AG04450 (cell line): ENCODE results near the gene CLN6. TPM values are rescaled to one million over a fixed set of nuclear protein-coding genes. Genes with fewer than 3 reads are reported as not detected.

Experiments
- CTCF ChIA-PET: fragments of 300-600, 350-600 bp; formaldehyde crosslinking; extraction: SDS; loops from one replicate; lab custom pipeline; 2022; ENCODE audit warnings: antibody characterized with exemption, inconsistent platforms; lab: Charles Lee
- POLR2A ChIA-PET: fragments of 350-600 bp; formaldehyde crosslinking; extraction: SDS; loops from one replicate; lab custom pipeline; 2021; ENCODE audit warnings: antibody characterized with exemption, inconsistent platforms; lab: Yijun Ruan, JAX
- DNase-seq: peaks from one replicate; pipeline ENCODE4 v3.0.0-alpha.2; 2011; ENCODE audit warnings: low read depth, low spot score
- H3K27ac ChIP-seq: one replicate; pipeline ENCODE4 v1.5.1; 2012; ENCODE audit warnings: low read depth, low read length, control low read depth
- H3K27me3 ChIP-seq: one replicate; pipeline ENCODE4 v1.6.0; 2012; ENCODE audit warnings: low read length; ENCODE audit not compliant: control insufficient read depth, insufficient read depth
- H3K4me3 ChIP-seq: 2 replicates; pipeline ENCODE4 v1.5.1; 2011; ENCODE audit warnings: mild to moderate bottlenecking, low read depth, low read length, control low read depth
- H3K9me3 ChIP-seq: 2 replicates; pipeline ENCODE4 v1.5.1; 2012; ENCODE audit warnings: low read length; ENCODE audit not compliant: control insufficient read depth, insufficient read depth
- CTCF ChIP-seq: IDR thresholded peaks from 2 replicates; pipeline ENCODE4 v1.5.1; 2011; ENCODE audit warnings: low read depth, low read length, control low read depth, inconsistent platforms
- polyA plus RNA-seq: library from polyadenylated mRNA; depleted of rRNA; stranded (reverse); fragments of >200 nt; gene quantifications from 2 replicates; pipeline ENCODE4 v1.2.3, GENCODE V29; 2011

Gene CLN6
- polyA plus RNA-seq, 1 experiment: 13.0 TPM

DNA sequence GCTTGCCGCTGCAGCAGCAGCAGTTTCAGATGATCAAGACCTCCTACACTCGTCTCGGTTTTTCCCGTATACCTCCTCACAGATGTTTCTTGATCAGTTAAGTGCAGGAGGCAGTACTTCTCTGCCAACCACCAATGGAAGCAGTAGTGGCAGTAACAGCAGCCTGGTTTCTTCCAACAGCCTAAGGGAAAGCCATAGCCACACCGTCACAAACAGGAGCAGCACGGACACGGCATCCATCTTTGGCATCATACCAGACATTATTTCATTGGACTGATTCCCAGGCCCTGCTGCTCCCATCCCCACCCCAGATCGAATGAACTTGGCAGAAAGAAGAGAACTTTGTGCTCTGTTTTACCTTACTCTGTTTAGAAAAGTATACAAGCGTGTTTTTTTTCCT, 42.0 kb downstream of the CLN6 start:
- Histone ChIP-seq H3K27ac (peak overlapping the region; percentile 73), H3K27me3 (no peaks in the 10 kb centered on the region), H3K4me3 (peak overlapping the region; percentile 32), H3K9me3 (no peaks in the 10 kb centered on the region)
- DNase-seq: peak; percentile 61
- CTCF ChIA-PET: no interaction called here
- POLR2A ChIA-PET: no interaction called here
- TF ChIP-seq CTCF: no peak

DNA sequence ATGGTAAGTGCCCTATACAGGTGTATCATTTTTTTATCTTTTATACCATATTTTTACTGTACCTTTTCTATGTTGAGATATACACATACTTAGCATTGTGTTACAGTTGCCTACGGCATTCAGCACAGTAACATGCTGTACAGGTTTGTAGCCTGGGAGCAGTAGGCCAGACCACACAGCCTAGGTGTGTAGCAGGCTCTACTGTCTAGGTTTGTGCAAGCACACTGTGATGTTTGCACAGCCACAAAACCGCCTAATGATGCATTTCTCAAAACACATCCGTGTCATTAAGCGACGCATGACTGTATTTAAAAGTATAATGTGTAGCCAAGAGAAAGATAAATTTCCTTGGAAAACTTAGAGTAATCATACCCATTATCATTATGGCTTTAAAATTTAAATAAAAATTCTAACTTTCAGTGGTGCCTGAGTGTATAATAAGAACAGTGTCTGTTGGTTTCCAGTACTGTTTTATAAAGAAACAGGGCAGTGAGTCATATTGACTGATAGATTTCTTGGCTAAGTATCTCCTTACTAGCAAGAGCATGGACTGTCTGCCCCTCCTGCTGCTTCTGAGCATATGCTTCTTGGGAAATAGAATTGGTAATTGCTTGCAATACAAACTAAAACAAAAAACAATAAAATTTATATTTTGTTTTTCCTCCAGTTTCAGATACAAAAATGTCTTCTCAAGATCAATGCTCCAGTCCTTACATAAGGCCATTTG, 42.7 kb downstream of the CLN6 start:
- ChIA-PET POLR2A (no interaction called here), CTCF (interaction anchor here (1.2 to 1.4 kb wide), 2 partner anchors 24 to 324 kb away, joined by 3 to 4 read pairs; no protein-coding TSS in a partner anchor)
- H3K27me3 ChIP-seq: no peaks in the 10 kb centered on the region
- no peak overlapping the region for H3K27ac ChIP-seq
- no peak for TF ChIP-seq CTCF
- H3K9me3 ChIP-seq: no peaks in the 10 kb centered on the region
- DNase-seq: peak; percentile 46
- no peak overlapping the region for H3K4me3 ChIP-seq

DNA sequence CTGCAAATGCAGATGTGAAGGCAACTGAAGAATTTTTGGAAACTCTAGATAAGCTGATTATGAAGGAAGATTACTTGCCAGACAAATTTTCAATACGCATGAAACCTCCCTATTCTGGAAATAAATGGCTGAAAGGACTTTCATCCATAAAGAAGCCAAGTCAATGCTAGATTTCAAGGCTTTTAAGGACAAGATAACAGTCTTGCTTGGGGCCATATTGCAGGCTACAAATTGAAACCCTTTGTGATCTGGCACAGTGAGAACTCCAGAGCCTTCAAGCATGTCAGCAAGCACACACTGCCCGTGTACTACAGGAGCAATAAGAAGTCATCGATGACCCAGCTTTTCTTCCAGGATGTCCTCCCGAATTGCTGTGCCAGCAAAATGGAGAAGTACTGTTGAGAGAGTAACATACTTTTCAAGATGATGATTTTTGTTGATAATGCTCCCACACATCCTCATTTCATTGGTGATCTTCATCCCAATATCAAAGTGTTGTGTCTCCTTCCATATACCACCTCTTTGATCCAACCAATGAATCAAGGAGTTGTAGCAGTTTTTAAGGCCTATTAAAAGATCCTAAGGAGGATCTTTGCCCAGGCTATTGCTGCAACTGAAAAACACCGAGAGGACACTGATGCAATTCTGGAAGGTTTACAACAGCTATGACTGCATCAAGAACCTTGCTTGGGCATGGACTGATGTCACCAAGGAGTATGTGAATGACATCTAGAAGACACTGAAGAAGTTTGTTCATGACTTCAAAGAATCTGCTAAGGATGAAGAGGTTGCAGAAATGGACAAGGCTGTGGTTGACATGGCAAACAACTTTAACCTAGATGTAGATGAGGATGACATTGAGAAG, 44.7 kb downstream of the CLN6 start:
- no peak overlapping the region for H3K27ac ChIP-seq
- H3K27me3 ChIP-seq: no peaks in the 10 kb centered on the region
- no peaks in the 10 kb centered on the region for H3K9me3 ChIP-seq
- H3K4me3 ChIP-seq: no peak overlapping the region
- ChIA-PET POLR2A (no interaction called here), CTCF (interaction anchor here (0.9 to 1.4 kb wide), 3 partner anchors 25 to 30 kb away, joined by 3 to 4 read pairs (median 3); no protein-coding TSS in a partner anchor)
- DNase-seq: no peak
- no peak for TF ChIP-seq CTCF

- Histone ChIP-seq H3K27me3 (no peaks in the 10 kb centered on the region), H3K4me3 (no peak overlapping the region), H3K9me3 (no peaks in the 10 kb centered on the region), H3K27ac (no peak overlapping the region)
- CTCF ChIA-PET: interaction anchor here (0.9 to 1.3 kb wide), 2 partner anchors 26 to 29 kb away, joined by 3 to 4 read pairs; no protein-coding TSS in a partner anchor
- DNase-seq: no peak
- POLR2A ChIA-PET: no interaction called here
- no peak for TF ChIP-seq CTCF
These were observed 45.8 kb downstream of the CLN6 start for GRCh38 chr15:68183616-68184315.
